Measurements from ENCODE around the gene GAPDH. TPM values are rescaled to one million over a fixed set of nuclear protein-coding genes. Genes with fewer than 3 reads are reported as not detected.

GAPDH gene
- polyA plus RNA-seq, 3 donors = 2,879 to 3,427 (median 3,223) TPM

DNA sequence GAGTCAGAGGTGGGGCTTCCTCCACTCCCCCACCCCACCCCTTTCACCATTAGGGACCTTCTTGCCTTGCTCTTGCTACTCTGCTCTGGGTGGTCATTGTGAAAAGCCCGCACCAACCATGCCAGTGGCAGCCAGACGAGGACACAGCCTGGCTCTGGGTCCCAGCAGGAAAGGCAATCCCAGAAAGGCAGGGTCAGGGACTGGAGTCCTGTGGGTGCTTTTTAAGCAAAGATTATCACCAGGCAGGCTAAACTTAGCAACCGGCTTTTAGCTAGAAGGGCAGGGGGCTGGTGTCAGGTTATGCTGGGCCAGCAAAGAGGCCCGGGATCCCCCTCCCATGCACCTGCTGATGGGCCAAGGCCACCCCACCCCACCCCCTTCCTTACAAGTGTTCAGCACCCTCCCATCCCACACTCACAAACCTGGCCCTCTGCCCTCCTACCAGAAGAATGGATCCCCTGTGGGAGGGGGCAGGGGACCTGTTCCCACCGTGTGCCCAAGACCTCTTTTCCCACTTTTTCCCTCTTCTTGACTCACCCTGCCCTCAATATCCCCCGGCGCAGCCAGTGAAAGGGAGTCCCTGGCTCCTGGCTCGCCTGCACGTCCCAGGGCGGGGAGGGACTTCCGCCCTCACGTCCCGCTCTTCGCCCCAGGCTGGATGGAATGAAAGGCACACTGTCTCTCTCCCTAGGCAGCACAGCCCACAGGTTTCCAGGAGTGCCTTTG lies 1.2 kb upstream of the GAPDH start:
- Histone ChIP-seq H3K4me1 (ENCODE audit: control insufficient read depth in 1 of 2, insufficient read depth in 2 of 2, low read length in 2 of 2) (peaks cover 50 to 53% of the 10 kb centered on the region in 2 donors), H3K4me2 (replicated peaks; ENCODE audit: extremely low read depth, low read length, poor library complexity, severe bottlenecking) (peak overlapping the region; percentile 99), H3K27ac (ENCODE audit: low read depth in 1 of 2, low read length in 2 of 2) (peak overlapping the region; percentile 94 to 96), H2AFZ (ENCODE audit: insufficient read depth, low read depth, low read length, poor library complexity, severe bottlenecking) (peak overlapping the region; percentile 94), H3K79me2 (ENCODE audit: insufficient read depth, low read length) (peaks cover 61% of the 10 kb centered on the region), H3K4me3 (replicated peaks in 1 of 3; ENCODE audit: low read depth in 2 of 3, low read length in 3 of 3) (peak overlapping the region; percentile 75 to 96 (median 95)), H3K9ac (ENCODE audit: insufficient read depth, low read length, poor library complexity, severe bottlenecking) (peak overlapping the region; percentile 90), H4K20me1 (ENCODE audit: insufficient read depth, low read length) (peaks cover 38% of the 10 kb centered on the region), H3K9me3 (replicated peaks in 1 of 2; ENCODE audit: control insufficient read depth in 1 of 2, insufficient read depth in 1 of 2, low read length in 2 of 2) (no peaks in the 10 kb centered on the region), H3K36me3 (replicated peaks in 1 of 2; ENCODE audit: control insufficient read depth in 1 of 2, insufficient read depth in 2 of 2, low read length in 2 of 2) (peaks cover 52 to 58% of the 10 kb centered on the region in 2 donors), H3K27me3 (ENCODE audit: control insufficient read depth in 2 of 2, insufficient read depth in 2 of 2, low read length in 2 of 2) (no peaks in the 10 kb centered on the region)
- Mint-ChIP-seq H3K27me3 (ENCODE audit: low read depth in 3 of 3) (peaks cover 0 to 5% (median 2%) of the 10 kb centered on the region in 3 donors), H3K4me1 (peaks cover 48% of the 10 kb centered on the region), H3K27ac (peak overlapping the region; percentile 94 to 99 (median 96)), H3K9me3 (no peaks in the 10 kb centered on the region), H3K36me3 (peaks cover 48 to 59% of the 10 kb centered on the region in 2 donors), H3K4me3 (peak overlapping the region; percentile 94 to 98)
- DNase-seq = peak in 1 of 3 donors; percentile 40
- intact Hi-C loops (cut with micrococcal nuclease) = loop anchor here (5.0 to 10.0 kb wide), 3 partner anchors 36 to 422 kb away; partner anchors contain the start of gene PTPN6 (in 1 of the 2)
- 3% methylated on average over 13 of the region's 14 CpGs for WGBS (ENCODE audit: insufficient coverage)
- TF ChIP-seq CTCF (IDR thresholded peaks at IDR 0.05) = no peak

DNA sequence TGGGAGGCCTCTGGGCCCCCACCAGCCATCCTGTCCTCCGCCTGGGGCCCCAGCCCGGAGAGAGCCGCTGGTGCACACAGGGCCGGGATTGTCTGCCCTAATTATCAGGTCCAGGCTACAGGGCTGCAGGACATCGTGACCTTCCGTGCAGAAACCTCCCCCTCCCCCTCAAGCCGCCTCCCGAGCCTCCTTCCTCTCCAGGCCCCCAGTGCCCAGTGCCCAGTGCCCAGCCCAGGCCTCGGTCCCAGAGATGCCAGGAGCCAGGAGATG lies 729 bp upstream of the GAPDH start:
- no peak for TF ChIP-seq CTCF (IDR thresholded peaks at IDR 0.05)
- whole genome bisulfite sequencing (ENCODE audit: insufficient coverage) = 0% methylated on average over 4 of the region's 9 CpGs
- peaks cover 48 to 59% of the 10 kb centered on the region in 2 donors for H3K36me3 Mint-ChIP-seq
- Histone ChIP-seq H3K79me2 (ENCODE audit: insufficient read depth, low read length) (peaks cover 66% of the 10 kb centered on the region), H3K9me3 (replicated peaks in 1 of 2; ENCODE audit: control insufficient read depth in 1 of 2, insufficient read depth in 1 of 2, low read length in 2 of 2) (no peaks in the 10 kb centered on the region), H2AFZ (ENCODE audit: insufficient read depth, low read depth, low read length, poor library complexity, severe bottlenecking) (peak overlapping the region; percentile 94), H3K9ac (ENCODE audit: insufficient read depth, low read length, poor library complexity, severe bottlenecking) (peak overlapping the region; percentile 90), H3K27ac (ENCODE audit: low read depth in 1 of 2, low read length in 2 of 2) (peak overlapping the region; percentile 94 to 96), H3K4me2 (replicated peaks; ENCODE audit: extremely low read depth, low read length, poor library complexity, severe bottlenecking) (peak overlapping the region; percentile 99), H3K4me3 (replicated peaks in 1 of 3; ENCODE audit: low read depth in 2 of 3, low read length in 3 of 3) (peak overlapping the region; percentile 75 to 96 (median 95)), H3K4me1 (ENCODE audit: control insufficient read depth in 1 of 2, insufficient read depth in 2 of 2, low read length in 2 of 2) (peaks cover 52 to 58% of the 10 kb centered on the region in 2 donors), H3K36me3 (replicated peaks in 1 of 2; ENCODE audit: control insufficient read depth in 1 of 2, insufficient read depth in 2 of 2, low read length in 2 of 2) (peaks cover 52 to 58% of the 10 kb centered on the region in 2 donors), H3K27me3 (ENCODE audit: control insufficient read depth in 2 of 2, insufficient read depth in 2 of 2, low read length in 2 of 2) (no peaks in the 10 kb centered on the region), H4K20me1 (ENCODE audit: insufficient read depth, low read length) (peaks cover 43% of the 10 kb centered on the region)
- no peaks in the 10 kb centered on the region for H3K9me3 Mint-ChIP-seq
- H3K27ac Mint-ChIP-seq = peak overlapping the region; percentile 94 to 99 (median 96)
- peaks cover 0 to 5% (median 2%) of the 10 kb centered on the region in 3 donors for H3K27me3 Mint-ChIP-seq (ENCODE audit: low read depth in 3 of 3)
- H3K4me3 Mint-ChIP-seq = peak overlapping the region; percentile 94 to 98
- intact Hi-C loops (cut with micrococcal nuclease) = loop anchor here (5.0 to 10.0 kb wide), 3 partner anchors 36 to 421 kb away; partner anchors contain the start of gene PTPN6 (in 1 of the 2)
- peaks cover 51% of the 10 kb centered on the region for H3K4me1 Mint-ChIP-seq
- no peak for DNase-seq

Data from CD14-positive monocyte (primary cell).